Tibial nerve (tissue), 4 donors: ENCODE measurements around the gene NECTIN1. TPM values are rescaled to one million over a fixed set of nuclear protein-coding genes. Genes with fewer than 3 reads are reported as not detected.

Experiments used
- DNase-seq, 2 donors: peaks; one replicate each; pipeline ENCODE4 v3.0.0-alpha.2; 2019; ENCODE audit warnings: low spot score in 2 of 2
- H3K27ac ChIP-seq, 4 donors: fragments of 200-600 bp; sonication (generic) in 3 of 4; one replicate each; pipeline ENCODE4 v1.5.1; 2017 to 2019; ENCODE audit warnings: mild to moderate bottlenecking in 1 of 4
- H3K27me3 ChIP-seq, 2 donors: fragments of 200-600 bp; sonication (generic) in 1 of 2; one replicate each; pipeline versions ENCODE4 v1.5.1 to v1.6.0; 2017 to 2019
- H3K36me3 ChIP-seq, 3 donors: fragments of 200-600 bp; sonication (generic); one replicate each; pipeline ENCODE4 v1.5.1; 2018 to 2019
- H3K4me1 ChIP-seq, 4 donors: fragments of 200-600 bp; sonication (generic) in 3 of 4; one replicate each; pipeline ENCODE4 v1.5.1; 2017 to 2019
- H3K4me3 ChIP-seq, 4 donors: fragments of 200-600 bp; sonication (generic) in 3 of 4; one replicate each; pipeline ENCODE4 v1.5.1; 2017 to 2019; ENCODE audit warnings: mild to moderate bottlenecking in 1 of 4, moderate library complexity in 1 of 4
- H3K9me3 ChIP-seq, 4 donors: fragments of 200-600 bp; sonication (generic) in 3 of 4; one replicate each; pipeline ENCODE4 v1.5.1; 2017 to 2019
- CTCF ChIP-seq, 5 experiments: fragments of 200-600 bp in 3 of 5; fragments of 450-650 bp in 2 of 5; sonication (generic) in 3 of 5; IDR thresholded peaks; one replicate each; pipeline ENCODE4 v1.5.1; 2016 to 2019; ENCODE audit warnings: antibody characterized with exemption in 5 of 5, mild to moderate bottlenecking in 3 of 5, moderate library complexity in 2 of 5
- EP300 ChIP-seq, 2 donors: sonication (generic); formaldehyde crosslinking; IDR thresholded peaks; one replicate each; pipeline ENCODE4 v1.6.1; 2017; ENCODE audit warnings: antibody characterized with exemption in 2 of 2, mild to moderate bottlenecking in 1 of 2
- POLR2A ChIP-seq, 2 donors: fragments of 450-650 bp; IDR thresholded peaks; one replicate each; pipeline ENCODE4 v1.6.1; 2017; ENCODE audit warnings: antibody characterized with exemption in 2 of 2, mild to moderate bottlenecking in 2 of 2, moderate library complexity in 2 of 2
- WGBS, 2 donors: methylation state at CpG; one replicate each; pipeline ENCODE4 v1.1.5; 2018; 5-methylcytosine and 5-hydroxymethylcytosine counted together
- total RNA-seq, 4 donors: library from RNA; depleted of rRNA; stranded (reverse); fragments of >200 nt; gene quantifications; one replicate each; pipeline ENCODE4 v1.1.0, GENCODE V29; 2016

Gene NECTIN1
- total RNA-seq, 4 donors from 2014 or later, result 6.0 to 29.1 (median 14.0) TPM

- DNase-seq, result no peak
- no peaks in the 10 kb centered on the region for H3K9me3 ChIP-seq
- no peak for TF ChIP-seq EP300 (IDR thresholded peaks at IDR 0.05)
- TF ChIP-seq CTCF (IDR thresholded peaks at IDR 0.05), result no peak
- TF ChIP-seq POLR2A (IDR thresholded peaks at IDR 0.05), result no peak
- H3K27ac ChIP-seq, result no peak overlapping the region
- H3K27me3 ChIP-seq, result no peaks in the 10 kb centered on the region
- 76 to 86% methylated on average over 2 of the region's 2 CpGs for WGBS, 2 donors
- H3K4me3 ChIP-seq, result no peak overlapping the region
- H3K36me3 ChIP-seq, result no peaks in the 10 kb centered on the region
- H3K4me1 ChIP-seq, result peaks cover 0 to 25% (median 0%) of the 10 kb centered on the region in 4 donors
These were observed 36.5 kb downstream of the NECTIN1 start for GRCh38 chr11:119692540-119692820.

- WGBS, 2 donors, result 76 to 80% methylated on average over 26 to 27 of the region's 27 CpGs
- no peak overlapping the region for H3K4me3 ChIP-seq
- no peaks in the 10 kb centered on the region for H3K9me3 ChIP-seq
- no peak for DNase-seq
- H3K36me3 ChIP-seq, result no peaks in the 10 kb centered on the region
- H3K27me3 ChIP-seq, result no peaks in the 10 kb centered on the region
- H3K4me1 ChIP-seq, result peaks cover 0 to 24% (median 0%) of the 10 kb centered on the region in 4 donors
- H3K27ac ChIP-seq, result no peak overlapping the region
- no peak for TF ChIP-seq POLR2A (IDR thresholded peaks at IDR 0.05)
- TF ChIP-seq CTCF (IDR thresholded peaks at IDR 0.05), result no peak
- no peak for TF ChIP-seq EP300 (IDR thresholded peaks at IDR 0.05)
These were observed 37.1 kb downstream of the NECTIN1 start for GRCh38 chr11:119691701-119692539.

- Histone ChIP-seq H3K27ac (no peak overlapping the region), H3K4me1 (peaks cover 0 to 16% (median 0%) of the 10 kb centered on the region in 4 donors), H3K4me3 (no peak overlapping the region), H3K36me3 (no peaks in the 10 kb centered on the region), H3K9me3 (no peaks in the 10 kb centered on the region), H3K27me3 (no peaks in the 10 kb centered on the region)
- no peak for DNase-seq
- TF ChIP-seq POLR2A (IDR thresholded peaks at IDR 0.05) (no peak), EP300 (IDR thresholded peaks at IDR 0.05) (no peak)
- 61 to 66% methylated on average over 9 of the region's 9 CpGs for WGBS, 2 donors
These were observed 37.9 kb downstream of the NECTIN1 start for GRCh38 chr11:119691020-119691666.

- 84 to 89% methylated on average over 7 of the region's 7 CpGs for WGBS, 2 donors
- Histone ChIP-seq H3K27ac (no peak overlapping the region), H3K9me3 (no peaks in the 10 kb centered on the region), H3K4me3 (no peak overlapping the region), H3K4me1 (peaks cover 0 to 24% (median 0%) of the 10 kb centered on the region in 4 donors), H3K36me3 (no peaks in the 10 kb centered on the region), H3K27me3 (no peaks in the 10 kb centered on the region)
- TF ChIP-seq EP300 (IDR thresholded peaks at IDR 0.05) (no peak), POLR2A (IDR thresholded peaks at IDR 0.05) (no peak), CTCF (IDR thresholded peaks at IDR 0.05) (no peak)
- DNase-seq, result no peak
These were observed 39.7 kb downstream of the NECTIN1 start for GRCh38 chr11:119689302-119689701.

- Histone ChIP-seq H3K27me3 (no peaks in the 10 kb centered on the region), H3K4me1 (peaks cover 0 to 33% (median 0%) of the 10 kb centered on the region in 4 donors), H3K36me3 (no peaks in the 10 kb centered on the region), H3K4me3 (no peak overlapping the region), H3K27ac (no peak overlapping the region), H3K9me3 (no peaks in the 10 kb centered on the region)
- TF ChIP-seq POLR2A (IDR thresholded peaks at IDR 0.05) (no peak), CTCF (IDR thresholded peaks at IDR 0.05) (no peak), EP300 (IDR thresholded peaks at IDR 0.05) (no peak)
- DNase-seq, result no peak
- WGBS, 2 donors, result 69 to 79% methylated on average over 4 of the region's 4 CpGs
These were observed 40.6 kb downstream of the NECTIN1 start for GRCh38 chr11:119688356-119688755.
